ENCODE data around the gene DLG2. TPM values are rescaled to one million over a fixed set of nuclear protein-coding genes. Genes with fewer than 3 reads are reported as not detected.

DLG2 gene
- total RNA-seq, 4 donors from 2014 or later = 11.0 to 34.2 (median 19.8) TPM

DNA sequence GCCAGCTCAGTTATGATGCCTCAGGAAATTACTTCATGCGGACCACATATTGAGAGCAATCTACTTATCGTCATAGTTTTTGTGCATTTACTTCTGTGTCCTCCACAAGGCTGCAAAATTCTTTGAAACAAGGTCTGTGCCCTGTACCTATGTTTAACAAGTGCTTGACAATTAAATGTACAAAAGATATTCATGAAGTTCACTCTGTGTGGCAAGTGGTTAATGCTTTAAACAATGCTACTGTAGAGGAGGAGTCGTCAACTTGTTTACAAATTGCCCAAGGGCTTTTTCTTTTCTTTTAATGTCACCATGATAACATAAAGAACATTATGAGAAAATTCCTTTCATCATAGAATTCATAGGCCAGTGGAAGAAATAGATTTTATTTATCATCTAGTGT lies 1469.5 kb downstream of the DLG2 start:
- 80 to 90% methylated on average over 3 of the region's 3 CpGs for WGBS, 2 donors (ENCODE audit: low coverage in 1 of 2)
- TF ChIP-seq POLR2AphosphoS5 (IDR thresholded peaks at IDR 0.05) (no peak), EP300 (IDR thresholded peaks at IDR 0.05) (no peak), POLR2A (IDR thresholded peaks at IDR 0.05) (no peak)
- TF ChIP-seq, protein P1, sequence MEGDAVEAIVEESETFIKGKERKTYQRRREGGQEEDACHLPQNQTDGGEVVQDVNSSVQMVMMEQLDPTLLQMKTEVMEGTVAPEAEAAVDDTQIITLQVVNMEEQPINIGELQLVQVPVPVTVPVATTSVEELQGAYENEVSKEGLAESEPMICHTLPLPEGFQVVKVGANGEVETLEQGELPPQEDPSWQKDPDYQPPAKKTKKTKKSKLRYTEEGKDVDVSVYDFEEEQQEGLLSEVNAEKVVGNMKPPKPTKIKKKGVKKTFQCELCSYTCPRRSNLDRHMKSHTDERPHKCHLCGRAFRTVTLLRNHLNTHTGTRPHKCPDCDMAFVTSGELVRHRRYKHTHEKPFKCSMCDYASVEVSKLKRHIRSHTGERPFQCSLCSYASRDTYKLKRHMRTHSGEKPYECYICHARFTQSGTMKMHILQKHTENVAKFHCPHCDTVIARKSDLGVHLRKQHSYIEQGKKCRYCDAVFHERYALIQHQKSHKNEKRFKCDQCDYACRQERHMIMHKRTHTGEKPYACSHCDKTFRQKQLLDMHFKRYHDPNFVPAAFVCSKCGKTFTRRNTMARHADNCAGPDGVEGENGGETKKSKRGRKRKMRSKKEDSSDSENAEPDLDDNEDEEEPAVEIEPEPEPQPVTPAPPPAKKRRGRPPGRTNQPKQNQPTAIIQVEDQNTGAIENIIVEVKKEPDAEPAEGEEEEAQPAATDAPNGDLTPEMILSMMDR (IDR thresholded peaks at IDR 0.05) = no peak
- Histone ChIP-seq H3K27ac (no peak overlapping the region), H3K4me3 (no peak overlapping the region), H3K36me3 (no peaks in the 10 kb centered on the region), H3K4me1 (no peaks in the 10 kb centered on the region), H3K9me3 (no peaks in the 10 kb centered on the region), H3K27me3 (no peaks in the 10 kb centered on the region)
- ATAC-seq = no peak

DNA sequence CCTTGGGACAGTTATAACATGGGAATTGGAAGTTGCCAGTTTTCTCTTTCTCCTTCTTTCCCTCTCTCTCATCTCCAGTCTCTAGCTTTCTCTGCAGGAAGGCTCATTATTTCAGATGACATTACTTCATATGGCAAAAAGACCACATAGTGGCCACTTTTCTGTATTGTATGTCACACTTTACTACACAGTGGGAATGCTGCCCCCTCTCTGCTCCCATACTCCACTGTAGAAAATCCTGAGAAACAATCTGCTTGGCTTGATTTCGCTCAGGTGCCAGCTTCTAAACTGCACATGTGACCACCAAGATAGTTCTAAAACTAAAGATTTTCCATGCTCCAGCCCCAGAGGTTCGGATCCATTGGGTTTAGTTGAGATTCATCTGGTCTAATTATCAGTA lies 1480.3 kb downstream of the DLG2 start:
- Histone ChIP-seq H3K27ac (no peak overlapping the region), H3K27me3 (no peaks in the 10 kb centered on the region), H3K9me3 (no peaks in the 10 kb centered on the region), H3K4me1 (peaks cover 0 to 8% (median 0%) of the 10 kb centered on the region in 3 donors), H3K4me3 (no peak overlapping the region), H3K36me3 (no peaks in the 10 kb centered on the region)
- ATAC-seq = no peak
- WGBS, 2 donors (ENCODE audit: low coverage in 1 of 2) = 80 to 93% methylated on average over 2 of the region's 2 CpGs
- TF ChIP-seq, protein P1 (IDR thresholded peaks at IDR 0.05) = no peak
- TF ChIP-seq POLR2A (IDR thresholded peaks at IDR 0.05) (no peak), POLR2AphosphoS5 (IDR thresholded peaks at IDR 0.05) (no peak), EP300 (IDR thresholded peaks at IDR 0.05) (no peak)

DNA sequence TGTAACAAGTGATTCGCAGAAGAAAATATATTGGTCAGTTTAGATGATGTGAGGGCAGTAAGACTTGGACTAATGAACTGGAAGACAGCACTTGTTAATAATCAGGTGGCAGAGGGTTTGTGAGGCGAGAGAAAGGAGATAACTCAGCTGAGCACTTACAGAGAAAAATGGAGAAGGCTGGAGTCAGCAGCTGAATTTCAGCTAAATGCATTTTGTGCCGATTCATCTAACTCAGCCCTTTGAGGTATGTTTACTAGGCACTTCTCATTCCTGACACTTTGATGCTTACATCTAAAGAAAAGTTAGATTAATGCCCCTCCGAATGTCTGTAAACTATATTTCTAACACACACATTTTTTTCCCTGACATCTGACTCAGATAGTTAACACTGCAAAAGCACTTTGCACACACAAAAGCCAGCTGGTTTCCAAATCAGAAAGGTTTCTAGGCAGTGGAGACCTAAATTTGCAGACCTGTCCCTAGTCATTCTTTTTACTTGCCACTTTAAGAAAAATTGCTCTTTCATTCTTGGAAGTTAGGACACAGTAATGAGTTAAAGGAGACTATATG lies 1481.4 kb downstream of the DLG2 start:
- 20 to 36% methylated on average over 4 of the region's 4 CpGs for WGBS, 2 donors (ENCODE audit: low coverage in 1 of 2)
- no peak for ATAC-seq
- H3K36me3 ChIP-seq = no peaks in the 10 kb centered on the region

DNA sequence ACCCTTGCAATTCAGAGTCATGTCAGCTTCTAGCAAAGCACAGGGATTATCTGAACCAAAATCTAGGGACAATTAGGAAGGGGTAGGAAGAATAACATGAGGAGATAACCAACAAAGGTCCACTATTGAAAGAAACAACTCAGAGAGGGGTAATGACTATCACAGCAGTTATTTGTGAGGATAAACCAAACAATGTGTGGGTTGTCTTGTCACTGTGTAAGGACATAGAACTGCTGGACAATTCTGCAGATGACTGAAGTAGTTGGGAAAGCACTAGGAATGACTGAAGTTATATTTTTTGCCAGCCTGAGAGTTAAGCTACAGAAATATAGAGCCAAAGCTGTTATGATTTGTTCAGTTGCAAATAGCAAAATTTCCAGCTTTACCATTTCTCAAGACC lies 1482.6 kb downstream of the DLG2 start:
- no peaks in the 10 kb centered on the region for H3K9me3 ChIP-seq
- ATAC-seq = no peak
- H3K4me3 ChIP-seq = no peak overlapping the region
- TF ChIP-seq, protein P1 (IDR thresholded peaks at IDR 0.05) = no peak
- no peak for TF ChIP-seq POLR2AphosphoS5 (IDR thresholded peaks at IDR 0.05)
- no peak for TF ChIP-seq POLR2A (IDR thresholded peaks at IDR 0.05)
- no peak for TF ChIP-seq EP300 (IDR thresholded peaks at IDR 0.05)
- no peaks in the 10 kb centered on the region for H3K27me3 ChIP-seq
- peaks cover 0 to 8% (median 0%) of the 10 kb centered on the region in 3 donors for H3K4me1 ChIP-seq
- no peak overlapping the region for H3K27ac ChIP-seq
- no peaks in the 10 kb centered on the region for H3K36me3 ChIP-seq

More for the DNA sequence above, 1481.4 kb downstream of the DLG2 start:
- Histone ChIP-seq H3K4me3 (no peak overlapping the region), H3K9me3 (no peaks in the 10 kb centered on the region), H3K27me3 (no peaks in the 10 kb centered on the region), H3K27ac (no peak overlapping the region), H3K4me1 (peaks cover 0 to 8% (median 0%) of the 10 kb centered on the region in 3 donors)
- TF ChIP-seq, protein P1 (IDR thresholded peaks at IDR 0.05) = no peak
- TF ChIP-seq POLR2A (IDR thresholded peaks at IDR 0.05) = no peak
- no peak for TF ChIP-seq EP300 (IDR thresholded peaks at IDR 0.05)
- no peak for TF ChIP-seq POLR2AphosphoS5 (IDR thresholded peaks at IDR 0.05)

DNA sequence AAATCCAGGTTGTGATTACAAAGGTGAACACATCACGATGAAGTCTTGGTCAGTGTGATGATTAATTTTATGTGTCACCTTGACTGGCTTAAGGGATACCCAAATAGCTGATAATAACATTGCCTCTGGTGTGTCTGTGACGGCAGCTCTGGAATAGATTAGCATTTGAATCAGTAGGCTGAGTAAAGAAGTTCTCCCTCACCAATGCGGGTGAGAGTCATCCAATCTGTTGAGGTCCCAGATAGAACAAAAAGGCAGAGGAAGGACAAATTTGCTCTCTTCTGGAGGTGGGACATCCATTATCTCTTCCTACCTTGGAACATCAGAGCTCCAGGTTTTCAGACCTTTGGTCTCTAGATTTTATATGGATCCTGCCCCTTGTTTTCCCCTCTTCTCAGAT lies 1484.7 kb downstream of the DLG2 start:
- 89 to 97% methylated on average over 3 of the region's 3 CpGs for WGBS, 2 donors (ENCODE audit: low coverage in 1 of 2)
- Histone ChIP-seq H3K4me3 (no peak overlapping the region), H3K9me3 (no peaks in the 10 kb centered on the region), H3K27me3 (no peaks in the 10 kb centered on the region), H3K4me1 (peaks cover 0 to 9% (median 0%) of the 10 kb centered on the region in 3 donors), H3K36me3 (no peaks in the 10 kb centered on the region), H3K27ac (no peak overlapping the region)
- ATAC-seq = no peak
- TF ChIP-seq POLR2A (IDR thresholded peaks at IDR 0.05) (no peak), EP300 (IDR thresholded peaks at IDR 0.05) (no peak), POLR2AphosphoS5 (IDR thresholded peaks at IDR 0.05) (no peak)
- TF ChIP-seq, protein P1 (IDR thresholded peaks at IDR 0.05) = no peak
